Esophagus muscularis mucosa (tissue), 4 donors: ENCODE results near the gene PER2. TPM values are rescaled to one million over a fixed set of nuclear protein-coding genes. Genes with fewer than 3 reads are reported as not detected.

ENCODE experiments used
- DNase-seq: peaks from one replicate; pipeline ENCODE4 v3.0.0-alpha.2; 2017; ENCODE audit errors: extremely low spot score
- H3K27ac ChIP-seq, 4 donors: fragments of 200-600 bp; sonication (generic); replicated peaks in 1 of 4; 1 replicate in 3 of 4; 2 replicates in 1 of 4; pipeline ENCODE4 v1.5.1; 2016 to 2019; ENCODE audit warnings: mild to moderate bottlenecking in 1 of 4
- H3K27me3 ChIP-seq, 4 donors: fragments of 200-600 bp; sonication (generic); one replicate each; pipeline versions ENCODE4 v1.5.1 to v1.6.0; 2016 to 2019
- H3K36me3 ChIP-seq, 4 donors: fragments of 200-600 bp; sonication (generic); one replicate each; pipeline ENCODE4 v1.5.1; 2016 to 2019
- H3K4me1 ChIP-seq, 4 donors: fragments of 200-600 bp; sonication (generic); one replicate each; pipeline ENCODE4 v1.5.1; 2016 to 2019
- H3K4me3 ChIP-seq, 4 donors: fragments of 200-600 bp; sonication (generic); 1 replicate in 2 of 4; 2 replicates in 2 of 4; pipeline ENCODE4 v1.5.1; 2016 to 2019; ENCODE audit warnings: mild to moderate bottlenecking in 4 of 4, moderate library complexity in 1 of 4
- H3K9me3 ChIP-seq, 4 donors: fragments of 200-600 bp; sonication (generic); 1 replicate in 3 of 4; 2 replicates in 1 of 4; pipeline ENCODE4 v1.5.1; 2016 to 2019
- CTCF ChIP-seq, 3 experiments: fragments of 200-600 bp in 2 of 3; fragments of 450-650 bp in 1 of 3; sonication (generic) in 2 of 3; IDR thresholded peaks; one replicate each; pipeline ENCODE4 v1.5.1; 2017 to 2019; ENCODE audit warnings: antibody characterized with exemption in 3 of 3, mild to moderate bottlenecking in 2 of 3, moderate library complexity in 1 of 3
- EP300 ChIP-seq: sonication (generic); formaldehyde crosslinking; IDR thresholded peaks from one replicate; pipeline ENCODE4 v1.6.1; 2017; ENCODE audit warnings: antibody characterized with exemption
- POLR2A ChIP-seq: fragments of 450-650 bp; IDR thresholded peaks from one replicate; pipeline ENCODE4 v1.6.1; 2017; ENCODE audit warnings: antibody characterized with exemption, moderate library complexity, mild to moderate bottlenecking, low read depth
- POLR2AphosphoS5 ChIP-seq, 2 donors: sonication (generic); formaldehyde crosslinking; IDR thresholded peaks; one replicate each; pipeline ENCODE4 v1.6.1; 2017; ENCODE audit warnings: antibody characterized with exemption in 2 of 2
- WGBS: methylation state at CpG from one replicate; pipeline ENCODE4 v1.1.5; 2018; 5-methylcytosine and 5-hydroxymethylcytosine counted together
- intact Hi-C: fragments of 100-400 bp; cut with DNase I; formaldehyde crosslinking; loops from one replicate; pipeline ENCODE4 v1.15.1; 2023
- total RNA-seq, 4 donors: library from RNA; depleted of rRNA; stranded (reverse); fragments of >200 nt; gene quantifications; one replicate each; pipeline versions ENCODE4 v1.1.0 to v1.2.1, GENCODE V29; 2016

Gene PER2
- total RNA-seq, 4 donors from 2014 or later = 9.1 to 13.1 (median 11.1) TPM

- Histone ChIP-seq H3K27me3 (no peaks in the 10 kb centered on the region), H3K27ac (no peak overlapping the region), H3K9me3 (no peaks in the 10 kb centered on the region), H3K36me3 (peaks cover 59 to 99% (median 96%) of the 10 kb centered on the region in 4 donors), H3K4me1 (peaks cover 0 to 5% (median 0%) of the 10 kb centered on the region in 4 donors), H3K4me3 (no peak overlapping the region)
- 86% methylated on average over 10 of the region's 11 CpGs for WGBS
- TF ChIP-seq POLR2AphosphoS5 (IDR thresholded peaks at IDR 0.05) = no peak
- no peak for TF ChIP-seq EP300
- TF ChIP-seq POLR2A = no peak
- no peak for TF ChIP-seq CTCF (IDR thresholded peaks at IDR 0.05)
- no peak for DNase-seq
- intact Hi-C loops = no loop called here
These were observed 36.4 kb downstream of the PER2 start for GRCh38 chr2:238251986-238252385.

GRCh38 chr2:238251331-238251730, 37.1 kb downstream of the PER2 start:
- DNase-seq = no peak
- peaks cover 57 to 99% (median 96%) of the 10 kb centered on the region in 4 donors for H3K36me3 ChIP-seq
- no peaks in the 10 kb centered on the region for H3K4me1 ChIP-seq
- H3K27ac ChIP-seq = no peak overlapping the region
- no peaks in the 10 kb centered on the region for H3K9me3 ChIP-seq
- TF ChIP-seq POLR2AphosphoS5 (IDR thresholded peaks at IDR 0.05) = no peak
- no peak overlapping the region for H3K4me3 ChIP-seq
- WGBS = no CpG with 5 or more reads among the region's 12 CpGs
- H3K27me3 ChIP-seq = no peaks in the 10 kb centered on the region
- intact Hi-C loops = no loop called here

GRCh38 chr2:238250896-238251295, 37.5 kb downstream of the PER2 start:
- Histone ChIP-seq H3K4me1 (no peaks in the 10 kb centered on the region), H3K4me3 (no peak overlapping the region)

DNA sequence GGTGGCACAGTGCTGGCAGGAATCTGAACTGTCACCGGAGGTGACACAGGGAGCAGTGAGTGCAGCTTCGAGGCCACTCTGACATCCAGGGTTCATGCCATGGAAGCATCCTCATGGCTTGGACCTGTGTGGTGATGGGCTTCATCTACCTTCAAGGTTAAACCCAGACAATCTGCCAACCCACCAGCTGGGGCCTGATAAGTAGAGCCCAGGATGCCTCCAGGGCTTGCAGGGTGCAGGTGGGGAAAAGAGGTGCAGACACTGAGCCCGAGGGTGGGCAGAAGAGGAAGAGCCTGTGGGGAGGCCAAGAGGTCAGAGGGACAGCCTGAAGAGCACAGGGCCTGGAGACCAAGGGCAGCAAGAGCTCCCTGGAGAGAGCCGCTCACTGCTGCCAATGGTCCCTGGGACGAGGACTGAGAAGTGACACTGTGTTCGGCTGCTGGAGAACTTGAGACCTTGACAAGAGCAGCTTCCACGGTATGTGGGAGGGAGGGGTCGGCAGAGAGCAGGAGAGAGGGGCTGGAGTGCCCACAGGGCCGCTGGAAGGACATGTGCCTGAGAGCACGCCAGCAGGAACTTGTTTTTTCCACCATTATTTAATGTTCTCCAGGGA, 40.5 kb downstream of the PER2 start:
- H3K36me3 ChIP-seq = peaks cover 32 to 88% (median 76%) of the 10 kb centered on the region in 4 donors
- H3K9me3 ChIP-seq = no peaks in the 10 kb centered on the region
- 89% methylated on average over 10 of the region's 10 CpGs for WGBS
- TF ChIP-seq POLR2A (no peak), CTCF (IDR thresholded peaks at IDR 0.05) (no peak), EP300 (no peak), POLR2AphosphoS5 (IDR thresholded peaks at IDR 0.05) (no peak)
- no peak overlapping the region for H3K4me3 ChIP-seq
- no peak overlapping the region for H3K27ac ChIP-seq
- DNase-seq = no peak
- peaks cover 0 to 5% (median 2%) of the 10 kb centered on the region in 4 donors for H3K4me1 ChIP-seq
- intact Hi-C loops = no loop called here
- H3K27me3 ChIP-seq = no peaks in the 10 kb centered on the region

More at GRCh38 chr2:238250896-238251295, 37.5 kb downstream of the PER2 start:
- intact Hi-C loops = no loop called here
- H3K27me3 ChIP-seq = no peaks in the 10 kb centered on the region
- H3K9me3 ChIP-seq = no peaks in the 10 kb centered on the region
- 100% methylated on average over 3 of the region's 7 CpGs for WGBS
- peaks cover 57 to 99% (median 96%) of the 10 kb centered on the region in 4 donors for H3K36me3 ChIP-seq
- H3K27ac ChIP-seq = no peak overlapping the region
- DNase-seq = no peak
- TF ChIP-seq CTCF (IDR thresholded peaks at IDR 0.05) = no peak
- no peak for TF ChIP-seq POLR2A
- no peak for TF ChIP-seq EP300
- TF ChIP-seq POLR2AphosphoS5 (IDR thresholded peaks at IDR 0.05) = no peak

GRCh38 chr2:238247002-238247822, 41.2 kb downstream of the PER2 start:
- intact Hi-C loops = no loop called here
- no peaks in the 10 kb centered on the region for H3K9me3 ChIP-seq
- no peak overlapping the region for H3K27ac ChIP-seq
- 88% methylated on average over 9 of the region's 13 CpGs for WGBS
- peaks cover 7 to 10% (median 10%) of the 10 kb centered on the region in 4 donors for H3K4me1 ChIP-seq
- DNase-seq = no peak
- peaks cover 27 to 81% (median 69%) of the 10 kb centered on the region in 4 donors for H3K36me3 ChIP-seq
- H3K27me3 ChIP-seq = no peaks in the 10 kb centered on the region
- no peak for TF ChIP-seq POLR2A
- TF ChIP-seq CTCF (IDR thresholded peaks at IDR 0.05) = no peak
- no peak for TF ChIP-seq POLR2AphosphoS5 (IDR thresholded peaks at IDR 0.05)
- TF ChIP-seq EP300 = no peak
- H3K4me3 ChIP-seq = no peak overlapping the region
